GM19238 (cell line): Measurements from ENCODE around the gene SLC27A5.

Experiments used
- DNase-seq: peaks from one replicate; pipeline ENCODE4 v3.0.0; 2011; ENCODE audit warnings: low spot score; ENCODE audit not compliant: insufficient read length

SLC27A5 gene

GRCh38 chr19:58511353-58512208, at the start of gene SLC27A5:
TSS of gene SLC27A5 (minus strand) at chr19:58511992. CDS start at chr19:58511955, 37 bp downstream.
- DNase-seq, result no peak

GRCh38 chr19:58560921-58561320, 49.1 kb upstream of the SLC27A5 start:
- DNase-seq, result no peak

GRCh38 chr19:58560007-58560887, 48.5 kb upstream of the SLC27A5 start:
- no peak for DNase-seq

GRCh38 chr19:58559275-58560006, 47.6 kb upstream of the SLC27A5 start:
- peak; percentile 96 for DNase-seq

- DNase-seq, result peak; percentile 93
Observed at GRCh38 chr19:58558623-58559274, 47.0 kb upstream of the SLC27A5 start.

GRCh38 chr19:58558066-58558622, 46.4 kb upstream of the SLC27A5 start, which contains the start of gene UBE2M:
TSS of gene UBE2M (minus strand) at chr19:58558611. CDS start at chr19:58558381, 230 bp downstream.
- DNase-seq, result no peak

- no peak for DNase-seq
Observed at GRCh38 chr19:58557221-58558065, 45.7 kb upstream of the SLC27A5 start.

GRCh38 chr19:58556622-58557220, 44.9 kb upstream of the SLC27A5 start:
- DNase-seq, result no peak

- no peak for DNase-seq
Observed at GRCh38 chr19:58555920-58556621, 44.3 kb upstream of the SLC27A5 start.

GRCh38 chr19:58555369-58555885, 43.6 kb upstream of the SLC27A5 start:
- no peak for DNase-seq

GRCh38 chr19:58554494-58555368, 42.9 kb upstream of the SLC27A5 start, which contains the start of gene CHMP2A:
TSS of gene CHMP2A (minus strand) at chr19:58555105. CDS start at chr19:58554212, 893 bp downstream.
- peak; percentile 95 for DNase-seq

GRCh38 chr19:58553799-58554493, 42.2 kb upstream of the SLC27A5 start:
- DNase-seq, result no peak

GRCh38 chr19:58552655-58553054, 40.9 kb upstream of the SLC27A5 start:
- DNase-seq, result no peak

GRCh38 chr19:58551577-58552471, 40.0 kb upstream of the SLC27A5 start:
- no peak for DNase-seq

GRCh38 chr19:58551123-58551497, 39.3 kb upstream of the SLC27A5 start:
- DNase-seq, result no peak
